Skin of body (tissue), 2 donors: ENCODE data around the gene PTPN7. TPM values are rescaled to one million over a fixed set of nuclear protein-coding genes. Genes with fewer than 3 reads are reported as not detected.
"Not testable (repeated sequence)": the region's sequence is repeated elsewhere in the genome, so short reads cannot be mapped to it uniquely, and the experiment has no call there.

Source experiments
- DNase-seq: peaks from one replicate; lab custom pipeline; 2025; lab: John Stamatoyannopoulos, UW
- total RNA-seq: library from RNA; depleted of rRNA; stranded (reverse); fragments of >200 nt; gene quantifications from one replicate; pipeline ENCODE4 v1.2.3, GENCODE V29; 2014

PTPN7 gene
- total RNA-seq, result 1.4 TPM

DNA sequence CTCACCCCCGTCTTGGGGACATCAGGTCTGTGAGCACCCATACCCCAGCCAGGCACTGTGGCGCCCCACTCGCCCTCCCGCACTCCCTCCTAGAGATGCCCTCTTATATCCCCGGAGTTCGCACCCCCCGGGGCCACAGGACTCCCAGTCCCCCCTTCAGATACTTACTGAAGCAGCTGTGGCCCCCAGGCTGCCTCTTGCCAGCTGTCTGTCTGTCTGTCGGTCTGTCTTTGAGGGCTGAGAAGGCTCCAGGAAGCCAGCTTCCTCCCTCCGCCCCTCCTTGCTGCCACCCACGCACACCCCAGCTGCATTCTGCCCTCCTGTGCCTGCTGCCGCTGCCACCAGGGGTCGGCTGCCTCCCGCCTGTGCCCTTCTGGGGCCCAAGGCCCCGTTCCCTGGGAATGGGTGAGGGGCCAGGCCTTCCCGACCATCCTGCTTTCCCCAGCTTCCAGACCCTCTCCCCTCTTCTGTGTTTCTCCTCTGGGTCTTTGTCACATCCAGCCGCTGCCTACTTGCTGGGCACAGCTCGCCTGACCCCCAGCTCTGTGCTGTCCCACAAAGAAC, at the start of gene PTPN7:
PTPN7 (minus strand) TSS at position 226 of the 564 bp plus-strand sequence. CDS start 1,200 bp downstream, outside the sequence.
- no peak for DNase-seq

DNA sequence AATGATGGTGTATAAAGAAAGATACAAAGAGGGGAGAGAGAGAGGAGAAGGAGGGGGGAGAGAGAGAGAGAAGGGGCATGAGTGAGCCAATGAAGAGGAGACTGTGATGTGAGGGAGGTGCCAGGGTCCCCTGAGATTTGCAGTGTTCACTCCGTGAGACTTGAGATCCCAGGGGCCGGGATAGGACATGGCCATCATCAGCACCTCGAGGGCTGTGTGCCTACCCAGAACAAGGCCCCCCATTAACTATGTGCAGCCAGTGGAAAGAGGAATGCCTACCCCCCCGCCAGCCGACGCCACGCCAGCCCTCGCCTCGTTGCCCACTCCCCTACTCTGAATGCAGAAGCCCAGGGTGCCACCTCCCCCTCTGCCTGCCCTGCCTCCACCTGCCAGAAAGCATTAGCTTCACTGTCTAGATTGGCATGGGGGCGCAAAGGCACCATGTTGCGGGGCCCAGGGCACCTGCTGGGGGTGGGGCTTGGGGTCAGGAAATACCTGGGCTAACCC, 48.0 kb upstream of the PTPN7 start:
- no peak for DNase-seq

DNA sequence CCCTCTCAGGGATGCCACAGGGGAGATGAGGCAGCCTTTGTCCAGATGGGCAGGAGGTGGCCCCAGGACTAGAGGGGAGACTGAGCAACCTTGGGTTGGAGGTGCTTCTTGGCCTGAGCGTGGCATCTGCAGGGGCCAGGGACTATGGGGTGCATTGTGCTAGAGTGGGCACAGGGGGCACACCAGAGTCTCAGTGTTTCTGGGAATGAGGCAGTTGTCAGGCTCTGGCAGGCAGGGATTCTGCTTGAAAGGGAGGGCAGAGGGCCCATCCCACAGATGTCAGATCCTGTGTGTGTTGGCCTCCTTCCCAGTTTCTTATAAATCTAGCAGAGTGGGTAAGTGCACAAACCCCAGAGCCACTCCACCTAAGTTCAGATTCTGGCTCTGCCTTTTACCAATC, 46.9 kb upstream of the PTPN7 start:
- DNase-seq, result no peak

DNA sequence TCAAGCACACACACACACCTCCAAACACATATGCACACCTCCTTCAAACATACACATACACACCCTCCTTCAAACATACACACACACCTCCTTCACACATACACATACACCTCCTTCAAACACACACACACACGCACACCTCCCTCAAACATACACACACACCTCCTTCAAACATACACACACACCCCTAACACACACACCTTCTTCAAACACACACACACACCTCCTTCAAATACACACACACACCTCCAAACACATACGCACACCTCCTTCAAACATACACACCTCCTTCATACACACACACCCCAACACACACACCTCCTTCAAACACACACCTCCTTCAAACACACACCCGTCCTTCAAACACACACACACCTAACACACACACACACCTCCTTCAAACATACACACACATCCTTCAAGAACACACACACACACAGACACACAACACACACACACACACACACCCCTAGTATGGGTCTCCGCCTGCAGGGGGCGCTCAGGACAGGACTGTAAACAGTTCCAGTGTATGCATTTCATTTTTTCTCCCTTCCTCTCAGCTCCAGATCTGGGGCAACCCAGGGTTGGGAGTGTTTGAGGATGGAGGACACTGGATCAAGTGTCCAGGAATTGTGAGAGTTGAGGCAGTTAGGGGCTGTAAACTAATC, 45.3 kb upstream of the PTPN7 start:
- DNase-seq, result no peak

DNA sequence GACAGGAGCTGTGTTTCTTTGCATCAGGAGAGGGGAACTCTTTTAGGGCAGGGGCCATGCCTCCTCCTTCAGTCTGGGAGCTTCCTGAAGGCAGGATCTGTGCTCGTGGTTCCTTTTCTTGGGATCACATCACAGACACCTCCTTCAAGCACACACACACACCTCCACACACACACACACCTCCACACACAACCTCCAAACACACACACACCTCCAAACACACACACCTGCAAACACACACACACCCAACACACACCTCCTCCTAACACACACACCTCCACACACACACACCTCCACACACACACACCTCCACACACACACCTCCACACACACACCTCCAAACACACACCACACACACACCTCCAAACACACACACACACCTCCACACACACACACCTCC, 43.7 kb upstream of the PTPN7 start:
- no peak for DNase-seq

DNA sequence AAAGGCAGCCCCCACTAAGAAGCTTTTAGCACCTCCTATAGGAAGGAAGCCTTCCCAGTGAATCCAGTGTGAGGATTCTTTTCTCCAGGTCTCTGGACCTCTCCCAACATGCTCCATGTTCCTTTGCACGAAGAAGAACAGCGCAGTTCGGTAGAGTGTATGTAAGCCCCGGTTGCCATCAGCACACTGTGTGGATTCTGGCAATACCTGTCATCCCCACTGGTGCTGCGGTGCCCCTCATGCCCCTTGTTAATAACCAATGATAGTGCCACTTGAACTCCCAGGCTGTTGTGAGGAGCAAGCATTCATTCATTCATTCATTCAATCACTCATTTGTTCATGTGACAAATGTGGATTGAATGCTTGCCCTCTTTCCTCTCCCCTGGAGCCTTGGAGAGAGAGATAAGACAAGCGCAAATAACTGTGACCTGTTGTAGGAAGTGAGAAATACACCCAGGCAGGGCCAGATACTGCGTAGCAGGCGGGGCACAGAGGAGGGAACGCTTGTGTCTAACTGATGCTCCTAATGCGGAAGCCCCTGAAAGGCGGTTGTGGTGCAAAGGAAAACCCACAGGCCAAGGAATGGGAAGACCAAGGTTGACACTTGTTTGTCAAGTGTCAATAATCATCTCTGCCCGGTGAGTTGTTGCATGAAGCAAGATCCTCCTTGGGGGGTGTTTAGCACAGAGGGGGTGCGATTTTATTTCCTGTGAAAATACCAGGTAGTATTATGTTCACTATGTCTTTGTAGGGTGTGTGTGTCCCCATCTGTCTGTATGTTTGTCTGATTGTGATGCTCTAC, 43.0 kb upstream of the PTPN7 start:
- DNase-seq, result no peak

DNA sequence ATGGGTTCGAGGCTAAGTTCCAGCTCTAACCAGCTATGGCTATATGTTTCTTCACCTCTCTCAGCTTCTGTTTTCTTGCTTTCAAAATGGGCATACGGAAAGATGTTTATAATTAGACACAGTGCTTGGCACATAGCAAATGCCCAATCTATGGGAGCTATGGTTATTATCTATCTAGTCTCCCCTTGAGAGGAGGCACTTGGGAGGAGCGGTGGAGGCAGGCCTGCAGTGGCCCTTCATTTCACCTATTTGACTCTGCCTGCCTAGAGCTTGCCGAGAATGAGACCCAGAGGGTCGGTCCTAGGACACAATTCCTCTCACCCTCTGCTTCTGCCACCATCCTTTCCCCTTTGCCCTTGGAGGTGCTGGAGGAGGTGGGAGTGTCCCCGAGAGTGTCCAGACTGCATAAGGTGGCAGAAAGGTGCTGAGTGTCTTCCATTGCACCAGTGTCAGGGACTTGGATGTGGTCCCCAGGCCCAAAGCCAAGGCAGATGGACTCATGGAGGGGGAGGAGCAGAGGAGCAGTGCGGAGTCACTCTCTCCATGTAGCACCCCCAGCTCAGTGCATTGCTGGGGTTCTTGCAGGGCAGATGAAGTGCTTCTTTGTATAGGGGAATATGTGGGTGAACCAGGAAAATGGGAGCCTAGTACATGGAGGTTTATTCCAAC, 42.2 kb upstream of the PTPN7 start:
- no peak for DNase-seq

DNA sequence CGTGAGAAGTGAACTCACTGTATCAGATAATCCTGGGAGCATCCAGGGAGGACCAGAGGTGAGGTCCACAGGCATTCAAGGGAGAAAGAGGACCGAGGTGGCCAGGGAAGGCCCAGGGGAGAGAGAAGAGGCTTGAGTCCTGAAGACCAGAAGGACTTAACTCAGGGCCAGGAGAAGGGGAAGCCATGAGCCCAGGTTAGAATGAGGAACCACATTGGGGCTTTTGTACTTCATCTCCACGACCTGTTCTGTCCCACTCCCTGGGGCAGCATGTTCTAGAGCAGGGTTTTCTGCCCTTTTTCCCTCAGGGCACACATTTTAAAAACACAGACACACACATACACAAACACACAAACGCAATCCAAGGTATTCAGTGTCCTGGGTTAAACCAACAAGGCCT, 41.6 kb upstream of the PTPN7 start:
- no peak for DNase-seq

DNA sequence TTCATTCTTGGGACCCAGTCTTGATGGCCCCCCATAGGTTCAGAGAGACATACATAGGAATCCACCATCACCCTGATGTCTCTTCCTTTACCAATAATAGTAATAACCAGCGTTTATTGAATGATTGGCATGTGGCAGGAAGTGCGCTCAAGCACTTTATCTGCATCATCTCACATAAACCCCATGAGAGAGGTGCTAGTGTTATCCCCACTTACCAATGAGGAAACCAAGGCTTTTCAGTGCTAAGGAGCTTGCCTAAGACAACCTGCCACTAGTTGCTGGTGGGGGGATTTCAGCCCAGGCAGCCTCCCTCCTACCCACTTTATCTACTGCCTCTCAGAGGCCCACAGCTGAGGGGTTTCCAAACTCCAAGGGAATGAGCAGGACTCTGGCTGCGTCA, 40.9 kb upstream of the PTPN7 start:
- DNase-seq, result no peak

DNA sequence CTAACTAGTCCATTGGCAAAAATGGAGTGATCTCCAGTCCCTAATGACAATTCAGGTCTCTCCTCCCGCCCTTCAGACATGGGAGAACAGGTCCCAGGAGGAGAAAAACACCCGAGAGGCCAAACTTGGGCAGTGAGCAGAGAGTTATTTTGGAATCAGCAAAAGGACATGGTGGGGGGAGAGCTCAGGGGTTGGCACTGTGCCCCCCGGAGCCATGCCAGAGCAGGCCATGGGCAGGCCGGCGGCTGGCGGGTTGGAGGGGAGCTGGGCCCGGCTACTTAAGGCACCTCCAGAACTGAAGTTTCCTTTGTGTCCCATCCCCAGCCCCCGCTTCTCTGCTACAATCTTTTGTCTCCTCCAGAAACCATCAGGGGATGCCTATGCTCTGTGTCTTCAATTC, 40.3 kb upstream of the PTPN7 start:
- DNase-seq, result no peak

DNA sequence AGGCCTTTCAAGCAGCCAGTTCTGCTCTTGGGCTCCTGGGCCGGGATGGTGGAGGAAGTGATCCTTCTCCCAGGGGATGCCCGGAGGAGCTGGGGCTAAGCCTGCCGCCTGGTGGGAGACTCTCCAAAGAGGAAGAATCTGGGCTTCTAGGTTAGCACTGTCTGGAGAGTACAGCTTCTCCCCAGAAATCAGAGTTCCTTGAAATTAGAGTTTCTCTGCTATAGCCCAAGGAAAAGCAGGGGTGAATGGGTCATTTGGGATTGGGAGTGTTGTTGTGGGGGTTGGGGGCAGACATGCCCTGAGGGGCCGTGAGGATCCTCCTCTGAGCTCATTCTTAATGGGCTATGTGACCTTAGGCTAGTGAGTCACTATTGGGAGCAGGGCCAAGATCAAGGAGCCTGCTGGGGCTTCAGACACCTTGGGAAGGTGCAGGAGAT, 39.7 kb upstream of the PTPN7 start:
- no peak for DNase-seq

DNA sequence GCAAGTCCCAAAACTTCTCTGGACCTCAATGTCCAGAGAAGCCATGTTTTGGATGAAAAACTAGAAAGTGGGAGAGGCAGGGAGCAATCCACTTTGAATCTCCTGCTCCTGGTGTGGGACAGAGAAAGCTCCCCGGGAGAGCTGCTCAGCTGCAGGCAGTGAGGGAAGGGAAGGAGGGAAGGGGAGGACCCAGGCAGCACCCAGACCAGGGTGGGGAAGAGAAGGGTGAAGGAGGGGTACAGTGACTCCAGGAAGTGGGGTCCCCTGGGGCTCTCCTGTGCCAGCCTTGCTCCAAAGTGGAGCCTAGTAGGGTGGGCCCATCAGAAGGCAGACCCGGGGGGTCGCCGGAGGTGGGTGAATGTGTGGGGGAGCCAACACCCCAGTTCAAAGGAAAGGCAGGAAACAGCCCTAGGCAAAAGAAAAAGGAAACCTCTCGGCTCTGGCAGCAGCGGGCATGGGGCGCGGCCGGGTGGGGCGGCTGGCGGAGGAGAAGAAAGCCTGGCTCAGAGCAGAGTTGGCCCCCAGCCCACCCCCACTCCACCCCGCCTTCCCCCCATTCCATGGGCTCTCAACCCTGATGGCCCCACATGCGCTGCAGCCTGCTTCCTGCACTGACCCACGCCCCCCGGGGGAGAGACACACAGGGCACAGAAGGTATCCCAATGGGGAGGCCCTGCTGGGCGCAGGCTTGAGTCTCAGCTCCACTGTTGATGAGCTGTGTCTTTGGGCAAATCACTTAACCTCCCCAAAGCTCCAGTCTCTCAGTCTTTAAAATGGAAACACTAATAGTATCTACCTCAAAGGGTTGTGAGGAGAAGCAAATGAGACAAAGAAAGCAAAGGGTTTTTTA, 38.9 kb upstream of the PTPN7 start:
- DNase-seq, result no peak

DNA sequence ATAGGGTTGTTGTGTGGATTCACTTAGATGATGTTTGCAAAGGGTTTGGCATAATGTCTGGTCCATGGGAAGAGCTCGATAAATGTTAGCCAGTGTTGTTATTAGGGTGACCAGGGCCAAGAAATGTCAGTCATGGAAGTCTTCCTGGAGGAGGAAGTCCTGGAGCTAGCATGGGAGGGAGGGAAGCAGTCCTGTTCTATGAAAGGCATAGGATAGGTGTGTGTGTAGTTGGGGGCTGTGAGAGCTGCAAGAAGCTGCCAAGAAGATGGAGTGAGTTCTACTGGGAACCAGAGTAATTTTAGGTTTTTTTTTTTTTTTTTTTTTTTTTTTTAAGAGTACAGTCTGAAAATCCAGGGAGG, 37.9 kb upstream of the PTPN7 start:
- no peak for DNase-seq

DNA sequence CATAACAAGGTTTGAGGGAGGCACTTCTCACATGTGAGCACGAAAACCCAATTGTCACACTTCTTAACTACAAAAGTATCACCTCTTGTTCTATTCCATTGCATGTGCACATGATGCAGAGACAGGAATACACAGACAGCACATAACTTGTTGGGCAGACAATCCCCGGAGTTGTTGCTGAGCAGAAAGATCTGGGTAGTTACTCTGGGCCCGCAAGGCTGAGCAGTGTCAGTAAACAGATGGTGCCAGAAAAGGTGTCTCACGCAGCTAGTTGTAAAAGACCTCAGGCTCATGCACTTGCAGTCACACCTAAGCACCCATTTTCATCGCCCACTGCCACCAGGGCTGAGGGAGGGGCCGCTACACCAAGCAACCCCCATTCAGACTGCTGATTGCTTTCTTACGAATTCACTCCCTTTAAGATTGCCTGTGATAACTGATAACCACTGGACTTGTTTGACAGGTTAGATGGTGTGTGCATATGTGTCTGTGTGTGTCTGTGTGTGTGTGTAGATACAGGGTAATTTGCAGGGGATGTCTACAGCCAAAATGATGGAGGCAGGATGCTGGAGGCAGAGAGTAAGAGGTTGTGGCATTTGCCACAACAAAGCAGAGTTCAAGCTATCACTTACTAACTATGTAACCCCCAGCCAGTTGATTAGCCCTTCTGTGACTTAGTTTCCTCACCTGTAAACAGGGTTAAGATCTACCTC, 37.4 kb upstream of the PTPN7 start:
- DNase-seq, result no peak

DNA sequence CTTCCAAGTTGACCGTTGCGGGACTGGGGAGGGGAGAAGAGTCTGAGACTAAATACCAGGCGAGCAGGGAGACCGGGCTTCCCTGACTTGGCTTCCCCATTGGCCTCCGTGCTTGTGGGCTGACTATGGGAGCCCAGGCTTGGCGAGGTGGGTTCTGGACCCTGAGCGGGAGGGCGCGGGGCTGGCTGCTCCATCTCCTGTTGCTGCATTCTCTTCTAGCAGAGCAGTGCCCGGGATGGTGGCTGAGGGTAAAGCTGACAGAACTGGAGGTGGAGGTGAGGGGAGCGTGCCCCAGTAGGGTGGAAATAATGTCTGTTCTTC, 33.9 kb upstream of the PTPN7 start:
- DNase-seq, result no peak

DNA sequence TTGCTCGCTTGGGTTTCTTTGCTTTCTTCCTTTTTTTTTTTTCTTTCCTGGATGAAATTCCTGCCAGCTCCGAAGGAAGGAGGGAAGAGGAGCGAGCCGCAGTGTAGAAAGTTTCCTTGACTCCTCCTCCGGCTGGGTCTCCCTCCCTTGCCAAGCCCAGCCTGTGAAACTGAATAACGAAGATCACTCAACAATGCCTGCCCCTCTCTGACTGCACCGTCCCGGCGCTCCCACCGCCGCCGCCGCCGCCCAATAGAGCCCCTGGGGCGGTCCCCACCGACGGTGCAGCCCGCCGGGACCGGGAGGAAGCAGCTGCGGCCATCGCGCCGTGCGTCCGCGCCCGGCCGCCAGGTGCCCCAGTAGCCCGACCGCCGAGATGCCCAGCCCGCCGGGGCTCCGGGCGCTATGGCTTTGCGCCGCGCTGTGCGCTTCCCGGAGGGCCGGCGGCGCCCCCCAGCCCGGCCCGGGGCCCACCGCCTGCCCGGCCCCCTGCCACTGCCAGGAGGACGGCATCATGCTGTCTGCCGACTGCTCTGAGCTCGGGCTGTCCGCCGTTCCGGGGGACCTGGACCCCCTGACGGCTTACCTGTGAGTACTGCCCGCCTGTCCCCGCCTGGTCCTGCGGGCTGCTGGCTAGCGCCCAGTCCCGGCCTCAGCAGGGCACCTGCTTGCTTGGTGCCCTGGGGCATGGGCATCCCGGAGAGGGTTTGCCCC, 33.4 kb upstream of the PTPN7 start, which contains the start of gene LGR6:
LGR6 (plus strand) TSS at position 186 of the 714 bp plus-strand sequence; CDS start at position 377, 191 bp downstream.
- no peak for DNase-seq

DNA sequence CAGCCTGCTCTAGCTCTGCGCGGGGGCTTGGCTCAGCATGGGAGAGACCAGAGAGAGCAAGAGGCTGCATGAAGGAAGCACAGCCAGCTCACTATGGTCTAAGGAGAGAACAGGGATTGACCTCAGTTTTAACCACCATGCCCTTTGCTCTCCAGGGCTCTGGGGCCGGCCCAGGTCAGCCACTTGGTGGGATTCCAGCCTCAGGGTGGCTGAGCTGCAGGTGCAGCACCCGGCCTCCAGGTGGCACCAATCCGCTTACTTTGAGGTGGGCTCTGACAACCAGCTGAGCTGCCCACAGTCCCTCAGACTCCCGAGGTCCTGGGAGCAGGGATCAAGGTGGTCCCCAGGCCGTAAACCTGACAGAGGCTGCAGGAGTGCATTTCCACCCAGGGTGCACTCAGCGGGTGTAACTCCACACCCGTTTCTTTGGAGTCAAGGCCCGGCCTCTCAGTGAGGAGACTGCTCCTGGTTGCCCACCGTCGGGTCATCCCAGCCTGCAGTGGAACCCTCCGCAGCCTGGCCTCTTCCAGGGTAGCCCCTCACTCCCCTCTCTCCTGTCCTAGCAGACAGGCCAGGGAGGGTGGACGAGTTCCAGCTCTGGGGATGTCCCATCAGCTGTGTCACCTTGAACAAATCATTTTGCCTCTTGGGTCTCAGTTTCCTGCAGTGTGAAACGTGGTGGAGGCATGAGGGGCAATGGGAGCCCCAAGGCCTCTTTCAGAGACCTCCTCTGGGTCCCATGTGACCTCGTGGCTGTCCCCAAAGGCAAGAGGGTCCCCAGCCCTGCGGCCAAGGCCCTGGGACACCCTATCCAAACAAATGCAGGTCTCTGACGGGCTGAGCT, 32.6 kb upstream of the PTPN7 start:
- no peak for DNase-seq

DNA sequence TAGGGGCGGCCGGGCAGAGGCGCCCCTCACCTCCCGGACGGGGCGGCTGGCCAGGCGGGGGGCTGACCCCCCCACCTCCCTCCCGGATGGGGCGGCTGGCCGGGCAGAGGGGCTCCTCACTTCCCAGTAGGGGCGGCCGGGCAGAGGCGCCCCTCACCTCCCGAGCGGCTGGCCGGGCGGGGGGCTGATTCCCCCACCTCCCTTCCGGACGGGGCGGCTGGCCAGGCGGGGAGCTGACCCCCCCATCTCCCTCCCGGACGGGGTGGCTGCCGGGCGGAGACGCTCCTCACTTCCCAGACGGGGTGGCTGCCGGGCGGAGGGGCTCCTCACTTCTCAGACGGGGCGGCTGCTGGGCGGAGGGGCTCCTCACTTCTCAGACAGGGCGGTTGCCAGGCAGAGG, 31.0 kb upstream of the PTPN7 start:
- not testable (repeated sequence) for DNase-seq
